ENCODE results near the gene P2RY4.

Gene P2RY4

GRCh38 chrX:70257423-70258288, 2.3 kb downstream of the P2RY4 start:
- Histone ChIP-seq H3K4me1 (ENCODE audit: low read depth, poor library complexity, severe bottlenecking) (no peaks in the 10 kb centered on the region), H3K27me3 (ENCODE audit: insufficient read depth, low read depth) (no peaks in the 10 kb centered on the region), H2AFZ (ENCODE audit: low read depth) (no peak overlapping the region), H3K27ac (no peak overlapping the region), H3K9ac (no peak overlapping the region), H3K4me2 (no peak overlapping the region), H4K20me1 (ENCODE audit: insufficient read depth) (no peaks in the 10 kb centered on the region), H3K79me2 (ENCODE audit: insufficient read depth, low read depth) (no peaks in the 10 kb centered on the region), H3K4me3 (IDR thresholded peaks at IDR 0.05; ENCODE audit: insufficient read depth, low read depth, low read length) (no peak overlapping the region), H3K36me3 (ENCODE audit: insufficient read depth) (no peaks in the 10 kb centered on the region)
- TF ChIP-seq CTCF (conservative IDR thresholded peaks at IDR 0.05; ENCODE audit: low read depth, low read length): no peak

GRCh38 chrX:70255452-70255851, 4.6 kb downstream of the P2RY4 start:
- Histone ChIP-seq H4K20me1 (ENCODE audit: insufficient read depth) (no peaks in the 10 kb centered on the region), H3K36me3 (ENCODE audit: insufficient read depth) (no peaks in the 10 kb centered on the region), H3K4me1 (ENCODE audit: low read depth, poor library complexity, severe bottlenecking) (no peaks in the 10 kb centered on the region), H3K4me2 (no peak overlapping the region), H3K4me3 (IDR thresholded peaks at IDR 0.05; ENCODE audit: insufficient read depth, low read depth, low read length) (no peak overlapping the region), H3K27me3 (ENCODE audit: insufficient read depth, low read depth) (no peaks in the 10 kb centered on the region), H3K27ac (no peak overlapping the region), H3K9ac (no peak overlapping the region), H2AFZ (ENCODE audit: low read depth) (no peak overlapping the region), H3K79me2 (ENCODE audit: insufficient read depth, low read depth) (no peaks in the 10 kb centered on the region)
- no peak for TF ChIP-seq CTCF (conservative IDR thresholded peaks at IDR 0.05; ENCODE audit: low read depth, low read length)

DNA sequence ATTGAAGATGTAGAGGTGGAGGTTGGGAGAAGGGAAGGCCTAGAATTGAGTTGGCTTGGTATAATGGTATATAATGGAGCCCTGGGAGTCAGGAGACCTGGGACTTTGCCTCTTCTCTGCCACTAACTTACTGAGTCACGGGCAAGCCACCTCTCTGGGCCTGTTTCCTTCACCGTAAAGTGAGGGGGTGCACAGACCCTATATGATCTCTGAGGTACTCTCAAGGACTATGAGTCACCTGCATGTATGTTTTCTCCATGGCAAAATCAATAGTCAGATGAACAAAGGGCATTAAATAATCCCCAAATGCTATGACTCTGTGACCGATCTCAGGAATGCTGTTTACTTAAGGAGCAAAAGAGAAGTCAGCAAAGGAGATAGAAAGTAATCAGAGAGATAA, 5.1 kb downstream of the P2RY4 start:
- Histone ChIP-seq H3K4me3 (IDR thresholded peaks at IDR 0.05; ENCODE audit: insufficient read depth, low read depth, low read length) (no peak overlapping the region), H3K36me3 (ENCODE audit: insufficient read depth) (no peaks in the 10 kb centered on the region), H3K4me1 (ENCODE audit: low read depth, poor library complexity, severe bottlenecking) (no peaks in the 10 kb centered on the region), H3K9ac (no peak overlapping the region), H3K4me2 (no peak overlapping the region), H3K27ac (no peak overlapping the region), H3K27me3 (ENCODE audit: insufficient read depth, low read depth) (no peaks in the 10 kb centered on the region), H3K79me2 (ENCODE audit: insufficient read depth, low read depth) (no peaks in the 10 kb centered on the region), H2AFZ (ENCODE audit: low read depth) (no peak overlapping the region), H4K20me1 (ENCODE audit: insufficient read depth) (no peaks in the 10 kb centered on the region)
- TF ChIP-seq CTCF (conservative IDR thresholded peaks at IDR 0.05; ENCODE audit: low read depth, low read length): no peak

GRCh38 chrX:70254063-70254400, 6.0 kb downstream of the P2RY4 start:
- H3K36me3 ChIP-seq (ENCODE audit: insufficient read depth): no peaks in the 10 kb centered on the region
- no peak overlapping the region for H3K9ac ChIP-seq
- H3K4me2 ChIP-seq: no peak overlapping the region
- no peaks in the 10 kb centered on the region for H3K27me3 ChIP-seq (ENCODE audit: insufficient read depth, low read depth)
- H3K27ac ChIP-seq: no peak overlapping the region
- no peaks in the 10 kb centered on the region for H3K4me1 ChIP-seq (ENCODE audit: low read depth, poor library complexity, severe bottlenecking)
- H4K20me1 ChIP-seq (ENCODE audit: insufficient read depth): no peaks in the 10 kb centered on the region
- no peak overlapping the region for H3K4me3 ChIP-seq (IDR thresholded peaks at IDR 0.05; ENCODE audit: insufficient read depth, low read depth, low read length)
- no peak overlapping the region for H2AFZ ChIP-seq (ENCODE audit: low read depth)
- no peak for TF ChIP-seq CTCF (conservative IDR thresholded peaks at IDR 0.05; ENCODE audit: low read depth, low read length)
- H3K79me2 ChIP-seq (ENCODE audit: insufficient read depth, low read depth): no peaks in the 10 kb centered on the region

All from KMS-11 (cell line).